Body of pancreas (tissue), 4 donors: ENCODE data around the gene OR2V1.

Experiments
- CTCF ChIP-seq, 7 experiments: fragments of 450-650 bp in 4 of 7; fragments of 200-600 bp in 3 of 7; sonication (generic) in 3 of 7; IDR thresholded peaks; one replicate each; pipeline ENCODE4 v1.5.1; 2016 to 2019; ENCODE audit warnings: antibody characterized with exemption in 7 of 7
- POLR2A ChIP-seq, 3 donors: fragments of 450-650 bp; IDR thresholded peaks; one replicate each; pipeline ENCODE4 v1.6.1; 2016; ENCODE audit warnings: antibody characterized with exemption in 3 of 3, mild to moderate bottlenecking in 2 of 3

GRCh38 chr5:181171782-181172181 lies 40.8 kb upstream of the OR2V1 start:
- TF ChIP-seq CTCF (IDR thresholded peaks at IDR 0.05) = no peak
- no peak for TF ChIP-seq POLR2A (IDR thresholded peaks at IDR 0.05)
